GM18951 (cell line): ENCODE results near the gene LRSAM1.

Experiments used
- POLR2A ChIP-seq: IDR thresholded peaks from 4 replicates; pipeline ENCODE4 v1.6.1; 2011; ENCODE audit warnings: mild to moderate bottlenecking; ENCODE audit not compliant: insufficient read length, insufficient read depth; ENCODE audit errors: extremely low read depth
- in situ Hi-C: fragments of 300-500 bp; cut with MboI; formaldehyde crosslinking; loops from one replicate; pipeline ENCODE4 v1.12.0; 2022; ENCODE audit warnings: low sequenced_read_pairs, mixed read lengths, inconsistent platforms; ENCODE audit not compliant: unreplicated experiment

Gene LRSAM1

DNA sequence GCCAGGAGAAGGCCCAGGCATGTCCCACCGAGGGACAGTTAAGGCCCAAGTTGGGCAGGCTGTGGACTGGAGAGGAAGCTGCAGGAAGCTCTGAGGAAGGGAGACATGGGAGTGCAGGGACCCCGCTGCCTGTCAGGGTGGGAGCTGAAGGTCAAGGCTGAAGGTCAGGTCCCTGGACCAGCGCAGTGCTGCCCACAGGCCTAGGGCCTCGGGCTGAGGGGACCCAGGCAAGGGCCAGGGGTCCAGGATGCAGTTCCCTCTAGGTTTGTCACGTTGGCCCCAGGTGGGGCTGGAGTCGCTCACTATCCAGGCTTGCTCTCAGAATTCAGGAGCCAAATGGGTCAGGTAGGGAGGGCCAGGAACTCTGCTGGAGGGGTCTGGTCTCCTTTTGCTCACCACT lies 84.1 kb downstream of the LRSAM1 start:
- TF ChIP-seq POLR2A: no peak
- in situ Hi-C loops: no loop called here

- in situ Hi-C loops: no loop called here
- no peak for TF ChIP-seq POLR2A
Measured at GRCh38 chr9:127535834-127536233, 84.5 kb downstream of the LRSAM1 start.

GRCh38 chr9:127536499-127536898 lies 85.2 kb downstream of the LRSAM1 start:
- no peak for TF ChIP-seq POLR2A
- in situ Hi-C loops: no loop called here

DNA sequence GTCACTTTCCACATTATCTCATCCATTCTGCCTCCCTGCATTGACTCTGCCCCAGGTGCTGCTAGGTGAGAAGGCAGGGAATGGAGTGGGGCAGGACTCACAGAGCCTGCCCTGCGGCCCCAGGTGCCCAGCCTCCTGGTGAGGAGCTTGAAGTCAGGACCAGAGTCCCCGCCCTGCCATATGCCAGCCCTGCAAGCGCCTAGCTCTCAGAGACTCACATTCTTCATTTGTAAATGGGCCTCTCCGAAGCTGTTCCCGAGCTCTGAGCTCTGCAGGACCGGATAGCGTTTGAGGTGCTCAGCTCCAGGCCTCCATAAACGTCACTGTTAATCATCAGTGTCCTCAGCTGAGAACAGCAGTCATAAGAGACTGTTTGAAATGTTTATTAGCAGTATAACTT lies 85.7 kb downstream of the LRSAM1 start:
- no peak for TF ChIP-seq POLR2A

GRCh38 chr9:127537792-127538191 lies 86.5 kb downstream of the LRSAM1 start:
- in situ Hi-C loops: no loop called here
- no peak for TF ChIP-seq POLR2A

More for the DNA sequence above, 85.7 kb downstream of the LRSAM1 start:
- in situ Hi-C loops: no loop called here

DNA sequence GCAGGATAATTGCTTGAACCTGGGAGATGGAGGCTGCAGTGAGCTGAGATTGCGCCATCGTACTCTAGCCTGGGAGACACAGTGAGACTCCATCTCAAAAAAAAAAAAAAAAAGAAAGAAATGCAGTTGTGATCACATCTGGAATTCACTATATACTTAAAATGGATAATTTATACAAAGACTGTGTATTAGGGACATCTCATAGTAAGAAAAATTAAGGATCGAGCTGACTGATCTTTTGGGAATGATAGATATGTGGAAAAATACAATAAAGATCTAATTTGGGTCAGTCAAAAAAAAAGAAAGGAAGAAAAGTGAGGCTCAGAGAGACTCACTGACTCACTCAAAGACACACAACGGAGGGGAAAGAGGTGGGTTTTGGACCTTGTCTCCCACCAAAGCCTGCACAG lies 87.5 kb downstream of the LRSAM1 start:
- in situ Hi-C loops: no loop called here
- TF ChIP-seq POLR2A: no peak

DNA sequence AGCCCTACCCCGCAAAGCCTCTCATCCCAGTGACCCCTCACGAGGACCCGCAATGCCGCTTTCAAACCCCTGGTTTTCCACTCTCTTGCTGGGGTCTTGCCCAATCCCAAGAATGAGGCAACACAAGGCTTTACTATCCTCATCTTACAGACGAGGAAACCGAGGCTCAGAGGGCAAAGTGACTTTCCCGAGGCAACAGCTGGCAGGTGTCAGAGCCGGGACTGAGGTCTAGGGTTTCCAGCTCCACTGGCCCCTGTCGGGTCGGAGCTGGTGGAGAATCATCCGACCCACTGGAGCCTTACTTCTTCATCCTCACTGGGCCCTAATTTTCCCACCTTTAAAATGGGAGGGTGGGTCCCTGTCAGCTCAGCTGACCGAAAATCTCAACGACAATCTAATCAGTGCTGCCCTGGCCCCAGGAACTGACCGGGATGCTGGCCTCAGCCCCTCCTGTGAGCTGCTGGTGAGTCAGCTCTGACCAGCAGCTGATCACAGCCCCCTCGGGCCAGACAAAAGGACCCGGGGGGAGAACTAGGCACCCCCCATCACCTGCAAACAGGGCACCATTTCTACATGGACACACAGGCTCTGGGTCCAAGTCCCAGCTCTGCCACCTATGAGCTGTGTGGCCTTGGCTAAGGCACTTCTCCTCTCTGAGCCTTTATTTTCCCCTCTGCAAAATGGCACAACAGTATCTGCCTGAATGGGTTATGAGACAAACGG lies 88.1 kb downstream of the LRSAM1 start:
- in situ Hi-C loops: no loop called here
- TF ChIP-seq POLR2A: no peak

DNA sequence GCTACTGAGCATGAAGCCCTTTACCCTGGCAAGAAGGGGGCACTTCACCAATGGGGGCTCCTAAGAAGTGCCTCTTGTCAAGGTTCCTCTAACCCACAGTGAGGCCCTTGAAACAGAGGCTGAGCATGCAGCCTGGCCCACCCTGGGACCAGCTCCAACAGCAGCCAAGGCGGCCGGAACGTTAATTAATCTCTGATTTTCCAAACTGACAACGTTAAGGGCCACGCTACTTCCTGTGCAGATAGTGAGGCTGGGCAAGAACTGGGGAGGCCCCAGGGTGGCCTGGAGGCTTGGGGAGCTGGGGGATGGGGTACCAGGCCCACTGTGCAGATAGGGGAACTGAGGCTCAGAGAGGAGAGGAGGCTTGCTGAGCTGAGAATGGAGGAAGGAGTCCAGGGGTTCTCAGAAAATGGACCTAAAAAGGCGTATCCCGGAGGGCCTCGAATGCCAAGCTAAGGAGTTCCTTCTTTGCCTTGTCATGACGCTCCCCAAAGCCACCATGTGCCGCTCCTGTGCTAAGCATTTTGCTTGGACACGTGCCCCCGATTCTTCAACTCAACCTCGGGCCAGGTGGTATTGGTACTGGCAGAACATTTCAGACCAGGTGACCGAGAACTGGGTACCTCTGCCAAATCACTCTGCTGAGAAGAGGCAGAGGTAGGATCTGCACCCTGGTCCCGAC lies 88.8 kb downstream of the LRSAM1 start:
- in situ Hi-C loops: no loop called here

DNA sequence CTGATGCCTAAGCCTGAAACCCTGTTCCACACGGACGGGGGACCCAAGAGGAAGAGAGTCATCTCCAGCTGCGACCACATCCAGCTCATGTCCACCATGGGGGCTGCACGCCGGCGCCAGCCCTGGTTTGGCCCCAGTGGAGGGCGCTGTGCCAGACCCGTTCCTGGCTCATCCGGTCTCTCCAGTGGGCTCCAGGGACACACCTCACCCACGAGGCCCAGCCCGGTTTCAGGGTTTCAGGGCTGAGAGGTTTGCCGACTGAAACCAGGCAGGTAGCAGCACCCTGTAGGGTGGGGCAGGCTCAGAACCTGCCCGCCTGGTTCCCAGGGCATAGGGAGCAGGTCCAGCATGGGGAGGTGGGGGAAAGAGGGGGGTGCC lies 89.3 kb downstream of the LRSAM1 start:
- in situ Hi-C loops: no loop called here
- TF ChIP-seq POLR2A: no peak

More for the DNA sequence above, 88.8 kb downstream of the LRSAM1 start:
- no peak for TF ChIP-seq POLR2A

DNA sequence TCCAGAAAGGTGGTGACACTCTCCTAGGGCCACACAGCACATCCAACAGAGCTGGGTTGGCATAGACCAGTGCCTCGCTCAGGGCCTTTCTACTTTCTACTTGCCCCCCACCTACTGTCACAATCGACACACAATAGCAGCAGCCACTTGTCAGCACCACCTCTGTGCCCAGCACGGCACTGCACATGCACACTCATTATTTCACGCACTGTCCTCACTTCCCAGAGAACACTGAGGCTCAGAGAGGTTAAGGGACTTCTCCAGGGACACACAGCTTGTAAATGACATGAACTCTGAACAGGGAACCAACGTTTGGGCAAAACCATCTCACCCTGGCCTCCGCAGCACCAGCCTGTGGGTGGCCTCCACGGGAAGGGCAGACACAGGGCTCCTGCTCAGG lies 89.9 kb downstream of the LRSAM1 start:
- TF ChIP-seq POLR2A: no peak
- in situ Hi-C loops: no loop called here

DNA sequence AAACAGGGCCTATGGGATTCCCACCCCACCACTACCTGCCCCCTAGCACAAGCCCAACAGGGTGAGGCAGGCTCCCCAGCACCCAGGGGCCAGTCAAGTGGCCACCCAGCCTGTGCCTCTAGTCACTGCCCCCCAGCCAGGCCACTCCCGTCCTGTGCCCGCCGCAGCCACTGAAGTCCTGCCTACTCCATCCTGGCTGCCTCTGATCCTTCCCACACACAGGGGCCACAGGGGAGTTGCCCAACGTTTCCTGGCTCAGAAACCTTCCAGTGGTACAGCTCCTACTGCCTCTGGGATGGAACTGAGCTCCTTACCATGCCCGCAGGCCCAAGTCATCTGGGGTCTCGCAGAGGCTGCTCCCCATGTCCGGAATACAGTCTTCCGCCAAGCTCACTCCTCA lies 90.6 kb downstream of the LRSAM1 start:
- TF ChIP-seq POLR2A: no peak
- in situ Hi-C loops: no loop called here

DNA sequence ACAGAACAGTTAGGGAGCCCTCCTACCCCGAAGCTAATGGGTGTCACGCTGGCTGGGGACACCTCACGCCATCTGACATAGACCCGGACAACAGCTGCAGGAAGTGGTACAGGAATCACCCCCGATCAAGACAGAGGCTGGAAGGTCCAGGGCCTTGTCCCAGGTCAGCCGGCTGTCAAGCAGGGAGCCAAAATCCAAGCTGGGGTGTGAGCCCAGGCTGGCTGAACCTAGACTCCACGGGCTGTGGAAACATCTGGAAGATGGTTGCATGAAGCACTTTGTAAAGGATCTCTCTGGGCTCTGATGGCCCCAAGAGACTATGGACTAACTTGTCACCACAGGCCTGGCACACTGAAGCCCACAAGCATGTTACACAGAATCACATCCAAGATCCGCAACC lies 91.9 kb downstream of the LRSAM1 start:
- TF ChIP-seq POLR2A: no peak
- in situ Hi-C loops: no loop called here

DNA sequence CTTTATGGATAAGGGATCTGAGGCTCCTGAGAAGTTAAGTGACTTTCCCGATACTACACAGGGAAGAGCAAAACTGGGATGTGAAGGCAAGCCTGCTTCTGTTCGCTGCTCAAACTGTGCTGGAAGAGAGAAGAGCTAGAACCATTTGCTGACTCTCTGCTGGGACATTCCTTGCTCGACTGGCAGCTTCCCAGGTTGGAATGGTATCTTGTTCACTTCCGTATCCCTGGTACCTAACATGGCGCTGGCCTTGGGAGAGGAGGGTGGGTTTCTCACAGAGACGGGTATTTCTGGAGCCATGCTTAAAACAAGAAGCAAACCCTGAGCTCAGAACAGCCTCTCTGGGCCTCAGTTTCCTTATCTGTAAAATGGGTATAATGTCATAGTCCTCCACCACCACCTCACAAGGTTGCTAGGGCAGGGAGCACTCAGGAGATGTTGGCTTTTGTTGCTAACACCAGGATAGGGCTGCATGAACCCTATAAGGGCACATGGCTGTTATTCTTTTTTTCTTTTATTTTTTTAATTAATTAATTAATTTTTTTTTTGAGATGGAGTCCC lies 92.7 kb downstream of the LRSAM1 start:
- no peak for TF ChIP-seq POLR2A

DNA sequence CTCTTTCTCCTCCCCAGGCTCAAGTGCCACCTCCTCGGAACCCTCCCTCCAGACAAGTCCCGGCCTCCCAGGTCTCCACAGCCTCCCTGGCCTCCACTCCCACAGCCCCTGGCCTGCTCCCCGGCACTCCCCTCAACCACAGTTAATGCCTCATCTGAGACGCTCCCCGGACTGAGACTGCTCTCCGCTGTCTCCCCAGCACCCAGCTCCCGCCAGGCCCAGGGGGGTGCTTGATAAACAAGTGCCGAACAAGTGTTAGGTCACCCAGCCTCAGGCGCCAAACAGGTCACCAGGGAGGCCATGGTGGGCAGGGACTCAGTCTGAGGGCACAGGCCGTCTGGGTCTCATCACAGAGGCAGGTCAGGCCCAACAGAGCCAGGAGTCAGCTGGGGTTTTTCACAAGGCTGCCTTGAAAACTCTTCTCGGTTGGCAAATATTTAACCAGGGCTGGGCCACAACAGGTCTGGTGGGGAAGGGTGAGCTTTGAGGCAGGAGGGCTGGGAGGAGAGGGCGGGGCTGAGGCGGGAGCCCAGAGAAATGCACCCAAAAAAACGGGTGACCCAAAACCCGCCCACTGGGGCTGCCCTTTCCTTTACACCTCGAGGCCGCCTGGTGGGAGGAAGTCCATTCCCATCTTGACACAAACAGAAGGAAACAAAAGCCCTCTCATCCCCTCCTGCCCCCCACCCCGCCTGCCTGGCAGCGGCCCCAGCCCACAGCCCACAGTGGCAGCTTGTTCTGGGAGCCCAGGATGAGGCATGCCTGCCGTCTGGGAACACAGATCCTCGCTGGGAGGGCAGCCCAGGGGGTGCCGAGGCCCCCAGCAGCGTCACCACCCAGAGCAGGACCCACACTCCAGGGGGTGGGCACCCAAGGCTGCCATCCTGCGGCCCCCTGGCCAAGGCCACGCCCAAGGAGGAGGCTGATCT lies 94.2 kb downstream of the LRSAM1 start:
- in situ Hi-C loops: no loop called here
- no peak for TF ChIP-seq POLR2A

More for the DNA sequence above, 92.7 kb downstream of the LRSAM1 start:
- in situ Hi-C loops: no loop called here
